Amygdala (tissue), 56 donors: ENCODE results near the gene TMEM50B.
"Not testable (repeated sequence)": the region's sequence is repeated elsewhere in the genome, so short reads cannot be mapped to it uniquely, and the experiment has no call there.

Experiments
- DNase-seq, 56 donors: peaks; one replicate each; lab custom pipeline; 2025; lab: John Stamatoyannopoulos, UW

Gene TMEM50B

DNA sequence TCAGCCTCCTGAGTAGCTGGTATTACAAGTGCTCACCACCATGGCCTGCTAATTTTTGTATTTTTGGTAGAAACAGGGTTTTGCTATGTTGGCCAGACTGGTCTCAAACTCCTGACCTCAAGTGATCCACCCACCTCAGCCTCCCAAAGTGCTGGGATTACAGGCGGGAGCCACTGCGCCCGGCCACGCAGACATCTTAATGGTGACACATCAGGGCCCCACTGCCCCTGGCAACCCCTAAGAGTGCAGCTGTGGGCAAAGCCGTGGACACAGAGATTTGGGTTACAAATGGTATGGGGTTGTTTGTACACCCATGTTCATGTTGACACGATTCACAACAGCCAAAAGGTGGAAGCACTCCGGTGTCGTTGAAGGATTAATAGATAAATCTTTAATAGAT is 46.8 kb downstream of the TMEM50B start:
- DNase-seq, result no peak

DNA sequence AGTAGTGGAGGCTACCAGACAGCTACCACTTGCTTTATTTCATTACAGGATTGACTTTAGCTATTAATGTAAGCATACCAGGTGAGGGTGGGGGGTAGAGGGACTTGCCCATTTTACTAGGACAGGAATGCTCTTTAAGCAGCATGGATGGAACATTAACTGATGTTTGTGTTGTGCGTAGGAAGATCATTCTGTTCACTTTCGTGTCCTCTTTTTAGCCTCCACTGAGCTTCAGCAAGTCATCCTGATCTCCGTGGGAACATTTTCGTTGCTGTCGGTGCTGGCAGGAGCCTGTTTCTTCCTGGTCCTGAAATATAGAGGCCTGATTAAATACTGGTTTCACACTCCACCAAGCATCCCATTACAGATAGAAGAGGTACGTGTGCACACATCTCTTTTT is 47.3 kb downstream of the TMEM50B start:
- DNase-seq, result peak in 4 of 56 donors; percentile 8 to 18 (median 12)

DNA sequence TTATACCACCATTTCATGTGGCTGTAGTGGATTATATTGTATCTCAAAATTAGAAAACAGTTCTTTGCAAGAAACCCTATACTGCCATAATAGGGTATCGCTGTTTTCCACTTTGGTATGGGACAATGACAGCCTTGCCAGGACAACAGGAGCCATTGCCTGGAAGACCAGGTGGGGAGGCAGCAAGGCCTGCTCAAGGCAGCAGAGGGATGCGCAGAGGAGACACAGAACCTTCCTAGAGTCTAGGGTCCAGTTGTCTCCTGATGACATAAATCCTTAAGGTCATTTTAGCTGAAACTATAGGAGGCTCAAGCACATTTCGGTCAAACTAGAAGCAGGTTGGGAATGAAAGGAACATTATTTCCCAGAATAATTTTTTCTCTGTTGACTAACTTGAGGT is 48.9 kb downstream of the TMEM50B start:
- DNase-seq, result no peak

DNA sequence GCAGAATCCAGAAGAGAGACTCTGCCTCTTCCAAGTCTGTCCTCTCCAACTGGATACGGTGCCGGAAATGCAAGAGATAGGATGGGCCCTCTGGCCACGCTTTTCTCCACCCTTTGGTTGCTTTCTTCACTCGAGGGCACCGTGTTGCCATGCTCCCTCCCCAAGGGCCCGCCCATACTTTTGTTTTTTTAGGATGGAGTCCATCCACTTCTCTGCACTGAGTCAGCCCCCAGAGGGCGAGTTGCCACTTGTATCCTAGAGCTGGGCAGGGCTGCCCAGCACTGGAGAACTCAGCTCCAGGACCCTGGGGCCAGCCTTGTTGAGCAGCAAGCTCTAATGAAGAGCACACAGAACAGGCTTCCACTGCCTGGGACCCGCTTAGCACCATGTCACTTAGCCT is 51.1 kb downstream of the TMEM50B start:
- DNase-seq, result no peak

DNA sequence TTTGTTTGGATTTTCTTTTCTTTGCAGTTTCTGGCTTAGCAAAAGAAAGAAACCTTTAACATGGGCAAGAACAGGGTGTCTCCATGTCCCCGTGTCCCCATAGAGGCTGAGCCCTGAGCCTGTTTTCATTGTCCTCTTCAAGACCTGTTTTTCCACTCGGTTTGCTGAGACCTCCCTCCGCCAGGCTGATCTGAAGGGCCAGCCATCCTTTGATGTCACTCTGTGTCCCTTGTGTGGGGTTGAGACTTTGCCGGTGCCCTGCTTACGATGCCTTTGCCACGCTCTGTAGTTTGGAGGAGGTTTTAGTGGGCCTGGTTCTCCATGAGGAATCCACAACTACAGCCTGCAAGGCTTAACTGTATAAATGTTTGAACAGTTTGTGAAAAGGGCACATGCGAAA is 52.7 kb downstream of the TMEM50B start:
- DNase-seq, result no peak

DNA sequence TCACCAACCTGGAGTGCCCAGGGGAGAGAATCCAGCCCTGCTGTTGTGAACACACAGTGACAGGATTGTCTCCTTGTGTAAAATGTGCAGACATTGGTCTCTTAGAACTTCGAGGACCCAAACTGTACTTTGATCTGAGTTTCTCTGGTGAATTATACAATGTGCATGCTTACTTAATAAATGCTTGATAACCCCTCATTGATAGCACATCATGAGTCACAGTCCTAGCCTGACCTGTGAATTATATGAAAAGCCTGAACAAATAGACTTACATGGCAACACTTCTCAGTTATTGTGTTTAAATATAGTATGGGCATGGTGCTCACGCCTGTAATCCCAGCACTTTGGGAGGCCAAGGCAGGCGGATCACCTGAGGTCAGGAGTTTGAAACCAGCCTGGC is 53.9 kb downstream of the TMEM50B start:
- no peak for DNase-seq

DNA sequence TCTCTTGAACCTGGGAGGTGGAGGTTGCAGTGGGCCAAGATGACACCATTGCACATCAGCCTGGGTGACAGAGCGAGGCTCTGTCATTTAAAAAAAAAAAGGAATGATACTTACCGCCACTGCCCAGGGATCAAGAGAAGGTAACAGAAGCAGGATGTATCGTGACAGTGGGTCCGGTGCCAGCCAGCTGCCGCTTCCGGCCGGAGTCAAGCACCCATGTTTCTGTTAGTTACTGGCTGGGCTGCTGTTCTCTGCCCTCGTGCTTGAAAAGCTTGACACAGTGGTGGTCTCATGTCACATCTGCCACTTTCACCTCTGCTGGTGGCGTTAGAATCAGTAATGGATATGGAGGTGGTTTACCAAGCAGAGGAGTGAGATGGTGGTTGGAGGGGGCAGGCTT is 55.6 kb downstream of the TMEM50B start:
- no peak for DNase-seq

DNA sequence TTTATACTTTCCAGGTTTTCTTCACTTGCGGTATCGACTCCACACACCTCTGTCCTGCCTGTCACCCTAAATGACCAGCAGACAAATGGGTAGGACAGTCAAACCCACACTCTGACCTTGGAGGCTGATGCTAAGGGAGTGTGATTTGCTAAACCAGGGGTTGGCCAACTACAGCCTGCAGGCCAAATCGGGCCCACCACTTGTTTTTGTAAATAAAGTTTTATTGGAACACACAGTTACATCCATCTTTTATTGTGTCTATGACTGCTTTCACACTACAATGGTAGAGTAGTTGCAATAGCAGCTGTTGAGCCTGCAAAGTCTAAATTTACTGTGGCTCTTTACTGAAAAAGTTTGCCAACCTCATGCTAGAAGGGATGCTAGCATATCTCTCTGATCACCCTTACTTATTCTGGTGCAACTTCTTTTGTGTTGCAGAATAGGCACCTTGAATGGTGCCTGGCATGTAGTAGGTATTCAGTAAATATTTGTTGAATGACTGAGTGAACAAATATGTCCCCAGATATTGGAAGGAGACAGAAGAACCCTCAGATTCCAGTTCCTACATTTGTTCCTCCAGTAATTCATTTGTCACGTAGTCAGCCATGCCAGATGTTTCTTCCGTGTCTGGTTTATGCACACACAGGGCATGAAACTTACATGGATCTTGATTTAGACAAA is 57.9 kb downstream of the TMEM50B start:
- DNase-seq, result no peak

DNA sequence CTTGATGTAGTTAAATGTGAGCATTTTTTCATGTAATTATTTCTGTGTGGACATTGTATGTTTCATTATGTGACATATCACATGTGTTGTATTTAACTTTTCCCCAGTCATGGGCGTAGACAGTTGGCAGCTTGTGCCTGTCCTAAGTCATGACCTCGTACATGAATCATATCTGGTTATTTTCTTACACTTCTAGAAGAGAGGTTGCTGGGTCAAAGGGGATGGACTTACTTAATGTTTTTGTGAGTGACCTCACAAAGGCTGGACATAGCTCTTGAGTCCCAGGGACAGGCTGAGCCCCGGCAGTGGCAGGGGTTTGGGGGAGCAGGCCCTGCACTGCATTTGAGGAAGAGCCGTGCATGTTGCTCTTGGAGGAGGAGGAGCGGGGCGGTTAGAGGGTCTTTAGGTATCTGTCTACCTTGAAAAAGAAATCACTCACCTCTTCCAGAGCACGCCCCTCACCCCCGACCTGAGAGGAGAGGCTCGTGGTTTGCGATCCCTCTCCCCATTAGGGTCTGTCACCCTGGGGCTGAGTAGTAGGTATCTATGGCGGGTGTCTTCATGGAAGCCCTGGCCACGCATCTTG is 60.1 kb downstream of the TMEM50B start:
- DNase-seq, result no peak

DNA sequence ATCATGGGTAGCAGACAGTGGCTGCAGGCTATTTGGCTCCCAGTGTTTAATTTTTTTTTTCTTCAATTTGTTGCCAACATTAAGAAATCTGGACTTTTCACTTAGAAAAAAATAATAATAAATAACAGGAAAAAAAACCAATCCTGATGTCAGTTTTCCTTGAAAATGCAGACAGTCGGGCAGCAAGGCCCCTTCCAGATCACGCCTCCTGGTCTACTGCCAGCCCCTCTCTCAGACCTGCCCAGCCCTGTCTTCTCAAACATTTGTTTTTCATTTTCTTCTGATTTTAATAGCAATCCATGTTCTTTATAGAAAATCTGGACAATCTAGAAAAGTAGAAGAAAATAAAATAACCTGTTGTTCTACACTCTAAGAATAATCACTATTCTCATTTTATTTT is 61.1 kb downstream of the TMEM50B start:
- no peak for DNase-seq

DNA sequence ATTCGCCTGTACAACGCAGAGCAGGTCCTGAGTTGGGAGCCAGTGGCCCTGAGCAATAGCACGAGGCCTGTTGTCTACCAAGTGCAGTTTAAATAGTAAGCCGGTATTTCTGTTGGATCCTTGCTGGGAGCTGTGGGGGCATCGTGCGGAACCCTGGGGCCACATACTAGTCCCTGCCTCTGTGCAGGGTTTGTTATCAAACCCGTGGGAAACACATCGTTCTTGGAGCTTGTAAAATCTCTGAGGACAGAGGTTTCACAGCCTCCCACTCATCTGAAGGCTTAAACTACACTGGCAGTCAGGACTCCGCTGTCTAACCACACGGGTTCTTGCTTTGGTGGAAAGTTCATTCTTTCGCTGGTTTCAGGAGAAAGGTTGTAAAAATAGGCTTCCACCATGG is 64.8 kb downstream of the TMEM50B start:
- DNase-seq, result no peak

DNA sequence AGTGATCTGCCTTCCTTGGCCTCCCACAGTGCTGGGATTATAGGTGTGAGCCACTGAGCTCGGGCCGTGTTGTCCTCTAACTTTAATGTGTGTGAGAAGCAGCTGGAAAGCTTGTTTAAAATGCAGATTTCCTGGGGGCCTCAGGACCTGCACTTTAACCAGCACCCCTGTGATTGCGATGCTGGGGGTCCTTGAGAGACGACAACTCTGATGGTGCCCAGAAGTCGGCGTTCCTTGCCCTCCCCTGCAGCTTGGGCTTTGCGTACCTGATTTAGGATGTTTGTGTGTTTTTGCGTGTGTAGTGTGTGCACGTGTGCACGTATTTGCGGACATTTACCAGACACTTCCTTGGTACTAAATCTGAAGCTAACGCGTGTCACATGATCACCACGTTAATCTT is 65.7 kb downstream of the TMEM50B start:
- no peak for DNase-seq

DNA sequence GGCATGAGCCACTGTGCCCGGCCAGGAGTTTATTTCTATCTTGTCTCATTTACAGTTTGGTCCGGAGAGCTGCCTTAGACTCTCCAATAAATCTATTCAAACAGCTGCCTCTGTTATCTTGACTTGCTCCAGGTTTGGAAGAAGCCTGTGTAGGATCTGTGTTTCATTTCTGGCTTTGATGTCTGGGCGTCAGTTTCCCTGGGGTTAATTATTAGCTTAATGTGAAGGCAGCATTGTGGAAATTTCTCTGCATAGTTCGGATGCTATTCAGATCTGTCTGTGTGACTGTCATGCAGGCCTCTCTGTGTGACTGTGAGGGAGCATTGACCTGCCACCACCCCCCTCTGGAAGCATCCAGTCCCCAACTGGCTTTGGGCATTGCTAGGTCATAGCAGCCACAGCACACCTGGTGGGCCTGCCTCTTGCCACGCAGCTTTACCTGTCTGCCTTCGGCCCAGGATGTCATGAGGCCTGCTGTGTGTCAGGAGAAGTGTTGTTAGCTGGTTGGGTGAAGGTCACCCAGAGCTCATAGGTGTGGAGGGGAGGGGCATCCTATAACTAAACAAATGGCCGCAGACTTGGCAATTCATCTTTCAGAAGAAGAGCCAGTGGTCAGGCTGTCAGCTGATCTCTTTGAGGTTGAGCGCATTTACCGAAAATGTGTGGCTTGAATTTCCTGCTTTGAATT is 66.8 kb downstream of the TMEM50B start:
- DNase-seq, result no peak

DNA sequence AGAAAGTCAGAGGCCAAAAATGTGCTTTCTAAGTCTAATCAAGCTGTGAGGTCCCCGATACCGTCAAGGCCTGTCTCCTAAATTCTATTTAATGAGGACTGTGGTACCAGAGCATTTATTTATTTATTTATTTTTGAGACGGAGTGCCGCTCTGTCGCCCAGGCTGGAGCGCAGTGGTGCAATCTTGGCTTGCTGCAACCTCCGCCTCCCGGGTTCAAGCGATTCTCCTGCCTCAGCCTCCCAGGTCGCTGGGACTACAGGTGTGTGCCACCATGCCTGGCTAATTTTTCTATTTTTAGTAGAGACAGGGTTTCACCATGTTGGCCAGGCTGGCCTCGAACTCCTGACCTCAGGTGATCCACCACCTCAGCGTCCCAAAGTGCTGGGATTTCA is 67.3 kb downstream of the TMEM50B start:
- DNase-seq, result not testable (repeated sequence)

DNA sequence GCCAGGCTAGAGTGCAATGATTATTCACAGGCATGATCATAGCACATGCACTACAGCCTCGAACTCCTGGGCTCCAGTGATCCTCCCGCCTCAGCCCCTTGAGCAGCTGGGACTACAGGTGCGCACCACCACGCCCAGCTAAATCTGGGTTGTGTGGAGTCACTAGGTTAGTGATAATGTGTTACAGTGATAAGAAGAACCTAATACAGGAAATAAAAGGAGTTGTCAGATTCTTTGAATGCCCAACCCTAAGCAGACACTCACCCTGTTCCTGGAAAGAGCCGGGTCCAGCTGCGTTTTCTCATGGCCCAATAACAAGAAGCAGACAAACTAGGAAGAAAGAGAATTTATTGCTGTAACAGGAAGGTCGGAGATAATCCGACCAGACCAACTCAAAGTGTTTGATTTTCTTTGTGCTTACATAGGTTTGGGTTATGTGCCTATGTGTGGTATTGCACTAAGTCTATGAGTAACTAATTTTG is 67.8 kb downstream of the TMEM50B start:
- no peak for DNase-seq

DNA sequence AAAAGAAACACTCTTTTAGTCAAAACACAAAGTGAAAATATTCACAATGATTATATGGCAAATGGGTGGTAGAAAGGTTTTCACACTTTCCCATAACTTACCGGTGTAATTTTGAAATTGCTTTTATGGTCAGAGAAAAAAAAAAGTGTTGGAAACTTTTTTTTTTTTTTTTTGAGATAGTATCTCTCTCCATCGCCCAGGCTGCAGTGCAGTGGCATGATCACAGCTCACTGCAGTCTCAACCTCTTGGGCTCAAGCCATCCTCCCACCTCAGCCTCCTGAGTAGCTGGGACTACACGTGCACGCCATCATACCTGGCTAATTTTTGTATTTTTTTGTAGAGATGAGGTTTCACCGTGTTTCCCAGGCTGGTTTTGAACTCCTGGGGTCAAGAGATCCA is 73.3 kb downstream of the TMEM50B start:
- DNase-seq, result no peak

DNA sequence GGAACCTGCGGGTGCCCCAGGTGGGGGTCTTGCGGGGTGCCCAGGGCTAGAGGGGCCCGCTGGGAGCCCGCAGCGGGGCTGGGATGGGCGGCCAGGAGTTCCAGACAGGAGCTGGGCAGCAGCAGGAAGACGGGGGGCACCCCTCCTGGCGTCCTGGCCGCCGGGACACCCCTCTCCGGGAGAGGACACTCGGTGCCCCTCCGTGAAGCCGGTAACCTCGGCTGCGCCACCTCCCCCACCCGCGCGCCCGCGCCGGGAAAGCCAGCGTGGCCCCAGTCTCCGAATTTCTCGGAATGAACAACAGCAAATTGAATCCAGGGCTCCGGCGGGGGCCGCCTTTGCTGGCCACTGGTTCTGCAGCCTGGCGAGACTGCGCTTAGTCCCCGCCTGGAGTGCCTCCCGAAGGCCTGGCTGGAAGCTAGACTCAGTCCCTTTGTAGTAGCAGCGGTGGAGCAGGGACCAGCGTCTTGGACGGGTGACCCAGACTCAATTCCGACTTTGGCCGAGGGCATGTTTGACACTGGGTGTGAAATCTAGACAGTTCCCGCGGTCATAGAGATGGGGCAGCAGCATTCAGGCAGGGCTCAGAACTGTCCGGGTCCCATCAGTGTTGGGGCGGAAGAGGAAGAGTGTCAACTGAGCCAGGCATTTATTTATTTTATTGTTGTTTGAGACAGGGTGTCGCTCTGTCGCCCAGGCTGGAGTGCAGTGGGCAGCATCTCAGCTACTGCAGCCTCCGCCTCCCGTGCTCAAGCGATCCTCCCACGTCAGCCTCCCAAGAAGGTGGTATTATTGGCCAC is 75.8 kb downstream of the TMEM50B start:
- peak in 45 of 56 donors; percentile 17 to 69 (median 48) for DNase-seq

DNA sequence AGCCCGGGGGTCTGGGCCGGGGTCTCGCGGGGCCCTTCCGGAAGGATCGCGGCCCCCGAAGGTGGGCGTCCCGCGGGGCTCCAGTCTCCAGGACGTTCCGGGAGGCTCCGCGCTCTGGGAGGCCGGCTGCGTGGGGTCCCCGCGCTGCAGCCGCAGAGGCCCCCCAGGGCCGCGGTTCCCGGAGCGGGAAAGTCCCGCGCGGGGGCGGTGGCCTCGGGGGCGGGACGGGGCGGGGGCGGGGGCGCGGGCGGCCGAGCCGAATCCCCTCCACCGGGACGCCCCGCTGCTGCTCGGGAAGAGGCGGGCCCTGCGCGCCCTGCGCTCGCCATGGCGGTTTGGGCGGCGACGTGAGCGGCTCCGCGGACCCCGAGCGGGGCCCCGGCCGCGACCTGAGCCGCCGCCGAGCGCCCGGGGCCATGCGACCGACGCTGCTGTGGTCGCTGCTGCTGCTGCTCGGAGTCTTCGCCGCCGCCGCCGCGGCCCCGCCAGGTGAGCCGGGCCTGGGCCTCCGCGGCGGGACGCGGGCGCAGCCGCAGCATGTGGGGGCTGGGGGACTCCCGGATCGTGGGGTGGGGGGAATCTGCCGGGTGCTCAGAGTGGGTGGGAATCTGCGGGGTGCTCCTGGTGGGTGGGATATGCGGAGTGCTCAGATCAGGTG is 76.5 kb downstream of the TMEM50B start, which contains the start of gene IFNGR2:
Gene IFNGR2 (plus strand): TSS at position 286 of the 658 bp plus-strand sequence. CDS start 131 bp downstream, at position 417.
- peak in 17 of 56 donors; percentile 17 to 62 (median 31) for DNase-seq

DNA sequence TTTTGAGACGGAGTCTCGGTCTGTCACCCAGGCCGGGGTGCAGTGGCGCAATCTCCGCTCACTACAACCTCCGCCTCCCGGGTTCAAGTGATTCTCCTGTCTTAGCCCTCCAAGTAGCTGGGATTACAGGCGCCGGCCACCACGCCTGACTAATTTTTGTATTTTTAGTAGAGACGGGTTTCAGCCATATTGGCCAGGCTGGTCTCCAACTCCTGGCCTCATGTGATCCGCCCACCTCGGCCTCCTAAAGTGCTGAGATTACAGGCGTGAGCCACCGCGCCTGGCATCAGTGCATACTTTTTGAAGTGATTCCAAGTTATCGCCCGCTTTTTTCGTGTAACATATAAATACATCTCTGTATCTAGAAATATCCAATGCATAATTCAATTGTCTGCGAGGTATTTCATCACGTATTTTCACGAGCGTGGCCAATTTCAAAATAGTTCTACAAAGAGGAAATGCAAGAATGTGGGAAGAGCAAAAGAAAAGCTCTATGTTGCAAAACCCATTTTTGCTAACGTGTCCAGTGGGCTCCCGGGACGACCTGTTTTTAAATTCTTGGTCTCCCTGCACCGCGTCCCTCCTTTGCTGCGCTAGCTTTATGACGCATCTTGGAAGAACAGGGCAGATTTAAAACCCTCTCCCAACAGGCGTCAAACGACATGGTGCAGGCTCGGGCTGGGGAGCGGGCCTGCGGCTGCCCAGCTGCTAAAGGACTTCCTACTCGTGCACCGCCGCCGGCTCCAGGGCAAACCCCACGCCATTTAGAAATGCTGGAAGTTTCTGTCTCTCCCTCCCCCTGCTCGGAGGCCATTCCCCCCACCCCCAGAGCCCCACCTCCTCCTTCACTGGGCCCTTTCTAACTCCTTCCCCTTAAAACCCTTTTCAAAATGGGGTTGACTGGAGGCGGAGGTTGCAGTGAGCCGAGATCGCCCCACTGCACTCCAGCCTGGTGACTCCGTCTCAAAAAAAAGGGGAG is 77.5 kb downstream of the TMEM50B start:
- DNase-seq, result peak in 34 of 56 donors; percentile 9 to 62 (median 30)
